Skeletal muscle satellite cell (primary cell): Measurements from ENCODE around the gene APEH. TPM values are rescaled to one million over a fixed set of nuclear protein-coding genes. Genes with fewer than 3 reads are reported as not detected.
A peak's percentile ranks its signal among the peaks of the same experiment; 100 is the strongest.

Source experiments
- H3K27me3 ChIP-seq: 2 replicates; pipeline ENCODE4 v1.7.0; 2013; ENCODE audit warnings: low read length; ENCODE audit not compliant: control insufficient read depth, insufficient read depth
- H3K36me3 ChIP-seq: 2 replicates; pipeline ENCODE4 v1.7.0; 2013; ENCODE audit warnings: mild to moderate bottlenecking, control low read depth, low read length; ENCODE audit not compliant: insufficient read depth
- H3K4me1 ChIP-seq: 2 replicates; pipeline ENCODE4 v1.7.0; 2013; ENCODE audit warnings: low read length; ENCODE audit not compliant: control insufficient read depth, insufficient read depth
- H3K4me2 ChIP-seq: 2 replicates; pipeline ENCODE4 v1.7.0; 2013; ENCODE audit warnings: mild to moderate bottlenecking, low read length
- H3K4me3 ChIP-seq: 2 replicates; pipeline ENCODE4 v1.7.0; 2013; ENCODE audit warnings: low read length
- H3K9ac ChIP-seq: 2 replicates; pipeline ENCODE4 v1.7.0; 2013; ENCODE audit warnings: mild to moderate bottlenecking, low read depth, low read length, moderate library complexity
- H3K9me3 ChIP-seq: replicated peaks from 2 replicates; pipeline ENCODE4 v1.7.0; 2013; ENCODE audit warnings: mild to moderate bottlenecking, control low read depth, low read length
- total RNA-seq: library from RNA; depleted of rRNA; stranded (reverse); fragments of >200 nt; gene quantifications from 2 replicates; pipeline ENCODE4 v1.2.3, GENCODE V29; 2012; rRNA removed

The APEH gene
- 102 and 126 TPM in 2 replicates for total RNA-seq

DNA sequence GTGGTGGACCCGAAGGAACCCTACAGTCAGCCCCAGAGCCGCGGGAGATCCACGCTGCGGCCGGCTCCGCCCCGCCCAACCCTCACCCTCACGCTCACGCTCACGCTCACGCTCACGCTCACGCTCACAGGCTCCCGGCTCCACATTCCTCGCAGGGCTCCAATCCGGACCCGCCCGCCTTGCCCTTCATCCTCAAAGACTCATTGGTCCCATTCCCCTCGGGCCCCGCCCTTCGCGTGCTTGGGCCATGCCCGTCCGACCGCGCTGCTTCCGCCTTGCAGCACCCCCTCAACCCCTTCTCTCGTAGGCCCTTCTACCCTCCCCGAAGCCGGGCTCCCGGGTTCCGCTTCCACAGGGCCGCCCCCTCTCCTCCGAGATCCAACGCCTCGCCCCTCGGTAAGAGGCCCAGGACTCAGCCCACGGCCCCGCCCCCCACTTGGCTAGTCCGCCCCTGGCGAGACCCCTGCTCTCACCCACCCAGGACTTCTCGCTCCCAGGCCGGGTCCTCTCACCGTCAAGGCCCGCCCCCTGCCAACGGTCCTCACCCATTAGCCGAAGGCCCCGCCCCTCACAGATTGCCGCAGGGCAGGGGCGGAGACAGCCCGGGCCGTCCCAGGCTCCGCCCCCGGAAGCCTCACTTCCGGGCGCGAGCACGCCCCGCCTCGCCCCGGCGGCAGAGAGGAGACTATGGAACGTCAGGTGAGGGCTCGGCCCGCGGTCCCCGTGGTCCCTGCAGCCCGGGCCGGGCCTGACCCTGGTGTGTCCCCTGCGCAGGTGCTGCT is at the start of gene APEH:
Gene APEH, plus strand, starts transcription at position 637 of the 782 bp plus-strand sequence. Its CDS starts 51 bp downstream, at position 688.
- Histone ChIP-seq H3K9ac (peak within 1 kb of the TSS; percentile 94), H3K4me3 (peak within 1 kb of the TSS; percentile 100), H3K27me3 (no peaks in the 10 kb centered on the region), H3K36me3 (peaks cover 33% of the 10 kb centered on the region), H3K9me3 (no peaks in the 10 kb centered on the region), H3K4me2 (peak within 1 kb of the TSS; percentile 96), H3K4me1 (peaks cover 23% of the 10 kb centered on the region)

GRCh38 chr3:49625071-49625470 is 49.1 kb upstream of the APEH start:
- H3K4me2 ChIP-seq, result no peak overlapping the region

GRCh38 chr3:49626101-49626581 is 48.0 kb upstream of the APEH start:
- H3K36me3 ChIP-seq, result no peaks in the 10 kb centered on the region
- H3K4me3 ChIP-seq, result no peak overlapping the region
- peaks cover 50% of the 10 kb centered on the region for H3K27me3 ChIP-seq
- H3K4me2 ChIP-seq, result no peak overlapping the region
- no peaks in the 10 kb centered on the region for H3K4me1 ChIP-seq
- no peak overlapping the region for H3K9ac ChIP-seq
- H3K9me3 ChIP-seq, result no peaks in the 10 kb centered on the region

More at GRCh38 chr3:49625071-49625470, 49.1 kb upstream of the APEH start:
- H3K27me3 ChIP-seq, result peaks cover 49% of the 10 kb centered on the region
- H3K9ac ChIP-seq, result no peak overlapping the region
- H3K4me3 ChIP-seq, result no peak overlapping the region
- no peaks in the 10 kb centered on the region for H3K36me3 ChIP-seq
- no peaks in the 10 kb centered on the region for H3K9me3 ChIP-seq
- H3K4me1 ChIP-seq, result no peaks in the 10 kb centered on the region

DNA sequence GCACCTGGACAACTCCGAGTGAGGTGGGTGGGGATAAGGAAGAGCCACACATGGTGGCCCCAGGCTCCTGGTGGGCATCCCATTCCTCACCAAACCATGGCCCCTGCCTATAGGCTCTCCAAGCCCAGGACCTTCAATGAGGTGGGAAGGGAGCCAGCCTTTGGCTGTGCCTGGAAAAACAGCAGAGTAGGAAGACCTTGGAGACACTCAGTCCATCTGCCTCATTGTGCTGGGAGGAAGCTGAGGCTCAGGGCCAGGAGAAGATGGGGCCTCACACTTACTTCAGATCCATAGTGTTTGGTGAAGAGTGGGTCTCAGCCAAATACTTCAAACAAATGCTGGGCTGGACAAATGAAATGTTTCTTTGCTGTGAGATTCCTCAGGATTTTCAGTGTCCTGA is 47.4 kb upstream of the APEH start:
- H3K9me3 ChIP-seq, result no peaks in the 10 kb centered on the region
- no peaks in the 10 kb centered on the region for H3K36me3 ChIP-seq
- no peak overlapping the region for H3K9ac ChIP-seq
- H3K27me3 ChIP-seq, result peaks cover 47% of the 10 kb centered on the region
- no peaks in the 10 kb centered on the region for H3K4me1 ChIP-seq
- H3K4me3 ChIP-seq, result no peak overlapping the region
- H3K4me2 ChIP-seq, result no peak overlapping the region

DNA sequence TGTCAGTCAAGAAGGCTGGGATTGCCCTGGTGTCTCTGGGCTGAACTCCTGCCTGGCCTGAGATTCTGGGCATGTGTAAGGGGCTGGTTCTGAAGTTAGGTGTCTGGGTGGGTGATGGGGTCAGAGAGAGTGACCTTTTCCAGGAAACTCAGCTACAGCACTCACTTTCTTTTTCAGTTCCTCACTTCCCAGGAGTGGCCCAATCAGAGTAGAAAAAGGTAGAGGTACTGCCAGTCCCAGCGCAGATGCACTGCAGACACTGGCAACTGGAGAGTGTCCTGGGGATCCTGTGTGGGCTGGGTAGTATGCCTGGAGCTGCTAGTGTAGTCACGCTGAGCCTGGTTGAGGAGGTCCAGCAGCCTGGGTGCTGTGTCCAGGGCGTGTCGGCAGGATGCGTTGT is 46.5 kb upstream of the APEH start:
- no peaks in the 10 kb centered on the region for H3K9me3 ChIP-seq
- H3K4me1 ChIP-seq, result no peaks in the 10 kb centered on the region
- H3K27me3 ChIP-seq, result peaks cover 40% of the 10 kb centered on the region
- H3K4me2 ChIP-seq, result no peak overlapping the region
- H3K36me3 ChIP-seq, result no peaks in the 10 kb centered on the region
- no peak overlapping the region for H3K4me3 ChIP-seq
- no peak overlapping the region for H3K9ac ChIP-seq

DNA sequence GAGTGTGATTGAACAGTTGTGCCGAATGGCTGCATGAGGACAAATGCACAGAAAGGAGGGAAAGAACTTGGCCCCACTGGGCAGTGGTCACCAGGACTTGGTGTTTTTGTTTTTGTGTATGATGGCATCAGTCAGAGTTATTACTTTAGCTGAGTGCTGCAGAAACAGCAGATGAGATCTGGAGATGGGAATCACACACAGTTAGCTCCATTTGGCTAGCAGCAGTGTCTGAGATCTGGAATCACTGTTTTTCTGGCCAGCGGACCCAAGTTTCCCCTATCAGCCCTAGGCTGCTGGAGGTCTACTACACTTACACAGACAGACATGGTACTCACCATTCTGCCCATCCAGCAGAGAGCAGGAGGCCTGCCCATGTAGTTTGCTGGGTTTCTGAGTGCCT is 45.9 kb upstream of the APEH start:
- no peak overlapping the region for H3K4me2 ChIP-seq
- peaks cover 35% of the 10 kb centered on the region for H3K27me3 ChIP-seq
- no peak overlapping the region for H3K4me3 ChIP-seq
- no peaks in the 10 kb centered on the region for H3K36me3 ChIP-seq
- H3K9ac ChIP-seq, result no peak overlapping the region
- H3K9me3 ChIP-seq, result no peaks in the 10 kb centered on the region
- H3K4me1 ChIP-seq, result no peaks in the 10 kb centered on the region

- Histone ChIP-seq H3K4me2 (no peak overlapping the region), H3K9ac (no peak overlapping the region), H3K27me3 (peaks cover 35% of the 10 kb centered on the region), H3K4me1 (no peaks in the 10 kb centered on the region), H3K9me3 (no peaks in the 10 kb centered on the region), H3K36me3 (no peaks in the 10 kb centered on the region), H3K4me3 (no peak overlapping the region)
Measured at GRCh38 chr3:49629451-49629850, 44.7 kb upstream of the APEH start.

DNA sequence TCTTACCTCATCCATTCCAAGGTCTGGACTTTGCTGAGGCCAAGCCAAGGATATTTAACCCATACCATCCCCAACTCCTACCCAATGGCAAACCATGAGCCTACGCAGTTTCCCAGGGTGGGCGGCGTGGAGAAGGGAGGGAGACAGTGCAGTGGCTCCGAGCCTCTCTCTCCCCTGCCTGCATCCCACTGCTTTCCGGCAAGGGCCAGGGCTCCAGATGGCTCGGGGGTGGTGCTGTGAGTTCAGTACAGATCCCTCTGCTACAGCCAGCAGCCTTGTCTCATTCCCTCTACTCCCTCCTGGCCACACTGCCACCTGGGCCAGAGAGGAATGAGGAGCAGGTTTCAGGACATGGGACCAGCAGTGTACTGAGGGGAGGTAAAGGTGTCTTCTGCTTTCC is 44.3 kb upstream of the APEH start:
- Histone ChIP-seq H3K4me2 (no peak overlapping the region), H3K9ac (no peak overlapping the region), H3K9me3 (no peaks in the 10 kb centered on the region), H3K4me1 (no peaks in the 10 kb centered on the region), H3K36me3 (no peaks in the 10 kb centered on the region), H3K27me3 (peaks cover 35% of the 10 kb centered on the region), H3K4me3 (no peak overlapping the region)

DNA sequence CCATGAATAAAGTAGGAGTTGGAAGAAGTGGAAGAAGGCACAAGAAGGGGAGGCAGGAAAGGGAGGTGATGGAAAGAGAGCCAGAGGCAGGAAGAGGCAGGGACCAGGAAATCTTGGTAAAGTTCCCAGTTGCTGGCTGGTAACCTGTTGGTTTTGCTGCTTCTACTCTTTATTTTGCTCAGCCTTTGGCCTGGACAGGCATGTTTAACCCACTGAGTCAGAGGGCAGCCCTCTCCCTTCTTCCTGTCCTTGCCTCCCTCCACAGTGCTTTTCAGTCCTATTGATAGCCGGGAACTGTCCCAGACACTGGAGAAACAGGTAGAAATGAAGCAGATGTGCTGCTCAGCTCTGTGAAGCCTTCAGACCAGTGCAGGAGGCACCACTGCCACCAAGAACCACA is 43.4 kb upstream of the APEH start:
- Histone ChIP-seq H3K36me3 (no peaks in the 10 kb centered on the region), H3K4me1 (no peaks in the 10 kb centered on the region), H3K9ac (no peak overlapping the region), H3K4me3 (no peak overlapping the region), H3K27me3 (peaks cover 41% of the 10 kb centered on the region), H3K4me2 (no peak overlapping the region), H3K9me3 (no peaks in the 10 kb centered on the region)

DNA sequence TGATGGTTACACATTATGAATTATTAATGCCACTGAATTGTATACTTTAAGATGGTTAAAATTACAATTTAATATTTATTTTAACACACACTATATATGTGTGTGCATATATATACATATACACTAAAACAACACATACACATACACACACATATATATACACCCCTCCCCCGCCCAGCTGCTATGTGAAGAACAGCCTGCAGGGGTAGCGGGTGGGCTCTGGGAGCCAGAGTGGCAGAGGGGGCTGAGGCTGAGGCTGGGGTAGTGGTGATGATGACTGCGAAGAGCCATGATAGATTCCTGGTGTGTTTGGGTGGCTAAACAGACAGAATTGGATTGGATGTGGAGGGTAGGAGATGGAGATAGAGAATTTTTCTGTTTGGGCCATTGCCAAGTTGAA is 39.4 kb upstream of the APEH start:
- H3K4me3 ChIP-seq, result no peak overlapping the region
- H3K9ac ChIP-seq, result no peak overlapping the region
- peaks cover 39% of the 10 kb centered on the region for H3K27me3 ChIP-seq
- peaks cover 7% of the 10 kb centered on the region for H3K4me1 ChIP-seq
- H3K4me2 ChIP-seq, result no peak overlapping the region
- H3K36me3 ChIP-seq, result no peaks in the 10 kb centered on the region
- no peaks in the 10 kb centered on the region for H3K9me3 ChIP-seq

DNA sequence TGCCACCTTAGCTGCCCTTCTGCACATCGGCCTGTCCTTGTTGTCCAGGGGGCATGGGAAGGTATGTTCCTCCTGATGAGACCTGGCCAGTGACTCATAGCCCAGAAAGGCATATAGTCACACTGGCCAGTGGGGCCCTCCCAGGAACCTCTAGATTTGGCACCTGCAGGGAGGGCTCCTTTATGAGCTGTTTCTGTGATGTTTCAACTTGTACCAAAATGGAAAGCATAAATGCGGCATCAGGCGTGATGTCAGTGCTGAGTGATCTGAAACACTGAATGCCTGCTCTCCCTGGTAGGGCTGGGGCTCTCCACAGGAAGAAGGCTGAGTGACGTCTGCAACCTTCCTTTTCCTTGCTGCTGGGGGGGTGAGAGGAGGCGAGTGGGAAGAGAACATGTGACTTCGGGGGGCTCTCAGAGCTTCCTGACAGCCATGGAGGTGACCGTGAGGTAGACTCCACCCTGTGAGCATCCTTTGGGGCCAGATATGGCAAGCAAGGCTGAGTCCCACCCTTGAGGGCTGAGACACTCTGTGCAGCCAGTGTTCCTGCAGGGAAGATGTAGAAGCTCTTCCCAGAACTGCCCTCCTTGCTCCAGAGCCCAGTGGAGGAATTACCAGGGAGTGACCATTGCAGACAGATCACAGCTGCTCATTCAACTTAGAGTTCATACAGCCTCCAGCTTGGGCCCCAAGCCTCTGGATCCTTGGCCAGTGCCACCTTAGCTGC is 37.1 kb upstream of the APEH start:
- H3K4me3 ChIP-seq, result no peak overlapping the region
- peaks cover 32% of the 10 kb centered on the region for H3K27me3 ChIP-seq
- H3K9ac ChIP-seq, result no peak overlapping the region
- no peak overlapping the region for H3K4me2 ChIP-seq
- no peaks in the 10 kb centered on the region for H3K36me3 ChIP-seq
- H3K4me1 ChIP-seq, result peaks cover 7% of the 10 kb centered on the region
- no peaks in the 10 kb centered on the region for H3K9me3 ChIP-seq
